PC-3 (cell line): Measurements from ENCODE around the gene APH1B.

Experiments used
- EZH2 ChIP-seq: fragments of 300-600 bp; sonication (generic); IDR thresholded peaks from one replicate; pipeline ENCODE4 v1.6.1; 2017; ENCODE audit warnings: antibody characterized with exemption, mild to moderate bottlenecking, low read length; ENCODE audit not compliant: unreplicated experiment
- EZH2phosphoT487 ChIP-seq: fragments of 300-600 bp; sonication (generic); IDR thresholded peaks from 2 replicates; pipeline ENCODE4 v1.6.1; 2018; ENCODE audit warnings: mild to moderate bottlenecking, antibody characterized with exemption, low read length, borderline replicate concordance
- TF ChIP-seq, protein P1 (sequence below): fragments of 300-600 bp; sonication (generic); conservative IDR thresholded peaks from 2 replicates; pipeline ENCODE4 v1.5.1; 2017; ENCODE audit warnings: antibody characterized with exemption, low read depth, mild to moderate bottlenecking, low read length

DNA sequence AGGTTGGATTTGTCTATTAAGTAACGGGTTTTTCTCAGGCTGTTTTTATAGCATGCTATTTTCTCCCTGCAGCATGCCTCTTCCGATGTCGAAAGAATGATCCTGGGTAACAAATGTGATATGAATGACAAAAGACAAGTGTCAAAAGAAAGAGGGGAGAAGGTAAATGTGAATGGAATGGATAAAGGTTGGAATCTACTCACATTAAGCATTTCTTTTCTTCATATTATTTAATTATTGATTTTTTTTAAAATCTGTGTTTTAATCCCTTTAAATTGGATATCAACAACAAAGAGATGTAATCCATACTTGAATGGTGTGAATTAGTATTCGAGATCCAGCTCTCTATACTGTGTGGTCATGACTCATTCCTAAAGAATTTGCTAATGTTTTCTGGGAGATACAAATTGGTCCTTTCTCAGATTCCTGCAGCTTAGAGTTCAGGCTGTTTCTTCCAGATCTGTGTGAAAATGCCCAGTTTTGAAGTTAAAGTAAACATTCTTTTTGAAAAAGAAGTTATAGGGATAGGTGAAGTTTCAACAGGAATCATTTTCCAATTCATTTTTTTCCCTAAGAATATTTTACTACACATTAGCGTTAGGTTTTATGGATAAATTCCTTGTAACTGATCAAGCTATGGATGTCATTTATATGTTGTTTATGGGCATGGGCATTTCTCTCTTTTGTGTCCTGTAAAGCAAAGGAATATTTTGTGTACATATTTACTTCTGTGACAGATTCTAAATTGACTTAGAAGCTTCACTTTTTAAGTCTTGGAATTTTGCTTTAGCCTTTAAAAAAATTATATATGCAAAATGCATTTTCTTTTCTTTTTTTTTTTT, 20.8 kb upstream of the APH1B start:
- TF ChIP-seq EZH2 (no peak), EZH2phosphoT487 (no peak)
- TF ChIP-seq, protein P1, sequence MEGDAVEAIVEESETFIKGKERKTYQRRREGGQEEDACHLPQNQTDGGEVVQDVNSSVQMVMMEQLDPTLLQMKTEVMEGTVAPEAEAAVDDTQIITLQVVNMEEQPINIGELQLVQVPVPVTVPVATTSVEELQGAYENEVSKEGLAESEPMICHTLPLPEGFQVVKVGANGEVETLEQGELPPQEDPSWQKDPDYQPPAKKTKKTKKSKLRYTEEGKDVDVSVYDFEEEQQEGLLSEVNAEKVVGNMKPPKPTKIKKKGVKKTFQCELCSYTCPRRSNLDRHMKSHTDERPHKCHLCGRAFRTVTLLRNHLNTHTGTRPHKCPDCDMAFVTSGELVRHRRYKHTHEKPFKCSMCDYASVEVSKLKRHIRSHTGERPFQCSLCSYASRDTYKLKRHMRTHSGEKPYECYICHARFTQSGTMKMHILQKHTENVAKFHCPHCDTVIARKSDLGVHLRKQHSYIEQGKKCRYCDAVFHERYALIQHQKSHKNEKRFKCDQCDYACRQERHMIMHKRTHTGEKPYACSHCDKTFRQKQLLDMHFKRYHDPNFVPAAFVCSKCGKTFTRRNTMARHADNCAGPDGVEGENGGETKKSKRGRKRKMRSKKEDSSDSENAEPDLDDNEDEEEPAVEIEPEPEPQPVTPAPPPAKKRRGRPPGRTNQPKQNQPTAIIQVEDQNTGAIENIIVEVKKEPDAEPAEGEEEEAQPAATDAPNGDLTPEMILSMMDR = no peak
